ENCODE measurements around the gene MOB3A. TPM values are rescaled to one million over a fixed set of nuclear protein-coding genes. Genes with fewer than 3 reads are reported as not detected.

Gene MOB3A
- total and polyA plus RNA-seq, 10 of the 15 experiments (the other 5 are each of a cell fraction or from before 2014, with no cell fraction given) = 7.5 to 229 (median 79.4) TPM

DNA sequence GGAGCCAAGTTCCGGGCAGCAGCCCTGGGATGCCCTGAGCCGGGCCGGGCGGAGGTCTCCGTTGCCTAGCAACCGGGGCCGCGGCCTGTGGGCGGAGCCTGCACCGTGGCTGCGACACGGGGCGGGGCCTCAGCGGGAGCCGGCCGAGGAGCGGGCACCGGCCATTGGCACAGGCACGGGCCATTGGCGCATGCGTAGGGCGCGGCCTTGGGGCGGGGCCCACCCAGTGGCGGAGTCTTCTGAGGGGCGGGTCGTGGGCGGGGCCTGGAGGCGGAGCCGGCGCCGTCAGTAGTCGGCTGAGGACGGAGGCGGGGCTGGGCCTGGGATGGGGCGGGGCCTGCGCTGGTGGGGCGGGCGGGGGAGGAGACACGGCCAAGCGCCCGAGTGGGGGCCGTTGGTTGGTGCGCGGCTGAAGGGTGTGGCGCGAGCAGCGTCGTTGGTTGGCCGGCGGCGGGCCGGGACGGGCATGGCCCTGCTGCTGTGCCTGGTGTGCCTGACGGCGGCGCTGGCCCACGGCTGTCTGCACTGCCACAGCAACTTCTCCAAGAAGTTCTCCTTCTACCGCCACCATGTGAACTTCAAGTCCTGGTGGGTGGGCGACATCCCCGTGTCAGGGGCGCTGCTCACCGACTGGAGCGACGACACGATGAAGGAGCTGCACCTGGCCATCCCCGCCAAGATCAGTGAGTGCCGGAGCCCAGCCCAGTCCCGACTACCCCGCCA, 515 bp upstream of the MOB3A start, which contains the start of gene IZUMO4 (continued):
- TF ChIP-seq, protein P1, sequence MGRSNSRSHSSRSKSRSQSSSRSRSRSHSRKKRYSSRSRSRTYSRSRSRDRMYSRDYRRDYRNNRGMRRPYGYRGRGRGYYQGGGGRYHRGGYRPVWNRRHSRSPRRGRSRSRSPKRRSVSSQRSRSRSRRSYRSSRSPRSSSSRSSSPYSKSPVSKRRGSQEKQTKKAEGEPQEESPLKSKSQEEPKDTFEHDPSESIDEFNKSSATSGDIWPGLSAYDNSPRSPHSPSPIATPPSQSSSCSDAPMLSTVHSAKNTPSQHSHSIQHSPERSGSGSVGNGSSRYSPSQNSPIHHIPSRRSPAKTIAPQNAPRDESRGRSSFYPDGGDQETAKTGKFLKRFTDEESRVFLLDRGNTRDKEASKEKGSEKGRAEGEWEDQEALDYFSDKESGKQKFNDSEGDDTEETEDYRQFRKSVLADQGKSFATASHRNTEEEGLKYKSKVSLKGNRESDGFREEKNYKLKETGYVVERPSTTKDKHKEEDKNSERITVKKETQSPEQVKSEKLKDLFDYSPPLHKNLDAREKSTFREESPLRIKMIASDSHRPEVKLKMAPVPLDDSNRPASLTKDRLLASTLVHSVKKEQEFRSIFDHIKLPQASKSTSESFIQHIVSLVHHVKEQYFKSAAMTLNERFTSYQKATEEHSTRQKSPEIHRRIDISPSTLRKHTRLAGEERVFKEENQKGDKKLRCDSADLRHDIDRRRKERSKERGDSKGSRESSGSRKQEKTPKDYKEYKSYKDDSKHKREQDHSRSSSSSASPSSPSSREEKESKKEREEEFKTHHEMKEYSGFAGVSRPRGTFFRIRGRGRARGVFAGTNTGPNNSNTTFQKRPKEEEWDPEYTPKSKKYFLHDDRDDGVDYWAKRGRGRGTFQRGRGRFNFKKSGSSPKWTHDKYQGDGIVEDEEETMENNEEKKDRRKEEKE (IDR thresholded peaks at IDR 0.05) = no peak
- no peak for TF ChIP-seq HDAC6 (IDR thresholded peaks at IDR 0.05; ENCODE audit: unreplicated experiment)
- no peak for TF ChIP-seq SUPT20H (IDR thresholded peaks at IDR 0.05; ENCODE audit: borderline replicate concordance, control insufficient read depth, low read depth, low read length)
- no peak for TF ChIP-seq HDAC2 (IDR thresholded peaks at IDR 0.05)
- peak; percentile 53; the same call in 1 of the 2 replicates for TF ChIP-seq RB1 (IDR thresholded peaks at IDR 0.05; ENCODE audit: borderline replicate concordance)
- no peak for TF ChIP-seq STAT3 (IDR thresholded peaks at IDR 0.05; ENCODE audit: low read depth, low read length)
- TF ChIP-seq, protein P2, sequence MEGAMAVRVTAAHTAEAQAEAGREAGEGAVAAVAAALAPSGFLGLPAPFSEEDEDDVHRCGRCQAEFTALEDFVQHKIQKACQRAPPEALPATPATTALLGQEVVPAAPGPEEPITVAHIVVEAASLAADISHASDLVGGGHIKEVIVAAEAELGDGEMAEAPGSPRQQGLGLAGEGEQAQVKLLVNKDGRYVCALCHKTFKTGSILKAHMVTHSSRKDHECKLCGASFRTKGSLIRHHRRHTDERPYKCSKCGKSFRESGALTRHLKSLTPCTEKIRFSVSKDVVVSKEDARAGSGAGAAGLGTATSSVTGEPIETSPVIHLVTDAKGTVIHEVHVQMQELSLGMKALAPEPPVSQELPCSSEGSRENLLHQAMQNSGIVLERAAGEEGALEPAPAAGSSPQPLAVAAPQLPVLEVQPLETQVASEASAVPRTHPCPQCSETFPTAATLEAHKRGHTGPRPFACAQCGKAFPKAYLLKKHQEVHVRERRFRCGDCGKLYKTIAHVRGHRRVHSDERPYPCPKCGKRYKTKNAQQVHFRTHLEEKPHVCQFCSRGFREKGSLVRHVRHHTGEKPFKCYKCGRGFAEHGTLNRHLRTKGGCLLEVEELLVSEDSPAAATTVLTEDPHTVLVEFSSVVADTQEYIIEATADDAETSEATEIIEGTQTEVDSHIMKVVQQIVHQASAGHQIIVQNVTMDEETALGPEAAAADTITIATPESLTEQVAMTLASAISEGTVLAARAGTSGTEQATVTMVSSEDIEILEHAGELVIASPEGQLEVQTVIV (IDR thresholded peaks at IDR 0.05; ENCODE audit: borderline replicate concordance, partially characterized antibody) = no peak
- no peak for TF ChIP-seq TCF12 (IDR thresholded peaks at IDR 0.05; ENCODE audit: low read depth, low read length)
- no peak for TF ChIP-seq SREBF1 (IDR thresholded peaks at IDR 0.05; ENCODE audit: low read length)
- TF ChIP-seq POLR2AphosphoS5 (IDR thresholded peaks at IDR 0.05; ENCODE audit: low read length) = no peak
- TF ChIP-seq, protein P3, sequence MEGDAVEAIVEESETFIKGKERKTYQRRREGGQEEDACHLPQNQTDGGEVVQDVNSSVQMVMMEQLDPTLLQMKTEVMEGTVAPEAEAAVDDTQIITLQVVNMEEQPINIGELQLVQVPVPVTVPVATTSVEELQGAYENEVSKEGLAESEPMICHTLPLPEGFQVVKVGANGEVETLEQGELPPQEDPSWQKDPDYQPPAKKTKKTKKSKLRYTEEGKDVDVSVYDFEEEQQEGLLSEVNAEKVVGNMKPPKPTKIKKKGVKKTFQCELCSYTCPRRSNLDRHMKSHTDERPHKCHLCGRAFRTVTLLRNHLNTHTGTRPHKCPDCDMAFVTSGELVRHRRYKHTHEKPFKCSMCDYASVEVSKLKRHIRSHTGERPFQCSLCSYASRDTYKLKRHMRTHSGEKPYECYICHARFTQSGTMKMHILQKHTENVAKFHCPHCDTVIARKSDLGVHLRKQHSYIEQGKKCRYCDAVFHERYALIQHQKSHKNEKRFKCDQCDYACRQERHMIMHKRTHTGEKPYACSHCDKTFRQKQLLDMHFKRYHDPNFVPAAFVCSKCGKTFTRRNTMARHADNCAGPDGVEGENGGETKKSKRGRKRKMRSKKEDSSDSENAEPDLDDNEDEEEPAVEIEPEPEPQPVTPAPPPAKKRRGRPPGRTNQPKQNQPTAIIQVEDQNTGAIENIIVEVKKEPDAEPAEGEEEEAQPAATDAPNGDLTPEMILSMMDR (IDR thresholded peaks at IDR 0.05 in 2 of 3, conservative IDR thresholded peaks at IDR 0.05 in 1 of 3; ENCODE audit: control insufficient read depth in 2 of 3, extremely low read depth in 1 of 3, insufficient read depth in 1 of 3, low read depth in 3 of 3, low read length in 3 of 3) = peak; percentile 41 to 73 (median 54)
- TF ChIP-seq, protein P4, sequence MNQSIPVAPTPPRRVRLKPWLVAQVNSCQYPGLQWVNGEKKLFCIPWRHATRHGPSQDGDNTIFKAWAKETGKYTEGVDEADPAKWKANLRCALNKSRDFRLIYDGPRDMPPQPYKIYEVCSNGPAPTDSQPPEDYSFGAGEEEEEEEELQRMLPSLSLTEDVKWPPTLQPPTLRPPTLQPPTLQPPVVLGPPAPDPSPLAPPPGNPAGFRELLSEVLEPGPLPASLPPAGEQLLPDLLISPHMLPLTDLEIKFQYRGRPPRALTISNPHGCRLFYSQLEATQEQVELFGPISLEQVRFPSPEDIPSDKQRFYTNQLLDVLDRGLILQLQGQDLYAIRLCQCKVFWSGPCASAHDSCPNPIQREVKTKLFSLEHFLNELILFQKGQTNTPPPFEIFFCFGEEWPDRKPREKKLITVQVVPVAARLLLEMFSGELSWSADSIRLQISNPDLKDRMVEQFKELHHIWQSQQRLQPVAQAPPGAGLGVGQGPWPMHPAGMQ (IDR thresholded peaks at IDR 0.05; ENCODE audit: borderline replicate concordance) = no peak
- TF ChIP-seq RUNX3 (IDR thresholded peaks at IDR 0.05; ENCODE audit: low read length) = no peak
- TF ChIP-seq, protein P5, sequence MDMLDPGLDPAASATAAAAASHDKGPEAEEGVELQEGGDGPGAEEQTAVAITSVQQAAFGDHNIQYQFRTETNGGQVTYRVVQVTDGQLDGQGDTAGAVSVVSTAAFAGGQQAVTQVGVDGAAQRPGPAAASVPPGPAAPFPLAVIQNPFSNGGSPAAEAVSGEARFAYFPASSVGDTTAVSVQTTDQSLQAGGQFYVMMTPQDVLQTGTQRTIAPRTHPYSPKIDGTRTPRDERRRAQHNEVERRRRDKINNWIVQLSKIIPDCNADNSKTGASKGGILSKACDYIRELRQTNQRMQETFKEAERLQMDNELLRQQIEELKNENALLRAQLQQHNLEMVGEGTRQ (IDR thresholded peaks at IDR 0.05; ENCODE audit: borderline replicate concordance, low read depth, low read length) = no peak
- no peak for TF ChIP-seq TCF3 (IDR thresholded peaks at IDR 0.05; ENCODE audit: borderline replicate concordance, insufficient read depth, low read depth, low read length)
- TF ChIP-seq, protein P6, sequence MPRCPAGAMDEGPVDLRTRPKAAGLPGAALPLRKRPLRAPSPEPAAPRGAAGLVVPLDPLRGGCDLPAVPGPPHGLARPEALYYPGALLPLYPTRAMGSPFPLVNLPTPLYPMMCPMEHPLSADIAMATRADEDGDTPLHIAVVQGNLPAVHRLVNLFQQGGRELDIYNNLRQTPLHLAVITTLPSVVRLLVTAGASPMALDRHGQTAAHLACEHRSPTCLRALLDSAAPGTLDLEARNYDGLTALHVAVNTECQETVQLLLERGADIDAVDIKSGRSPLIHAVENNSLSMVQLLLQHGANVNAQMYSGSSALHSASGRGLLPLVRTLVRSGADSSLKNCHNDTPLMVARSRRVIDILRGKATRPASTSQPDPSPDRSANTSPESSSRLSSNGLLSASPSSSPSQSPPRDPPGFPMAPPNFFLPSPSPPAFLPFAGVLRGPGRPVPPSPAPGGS (IDR thresholded peaks at IDR 0.05; ENCODE audit: borderline replicate concordance, insufficient read depth, low read depth, low read length, poor library complexity, severe bottlenecking) = no peak
- TF ChIP-seq GABPA (IDR thresholded peaks at IDR 0.05; ENCODE audit: low read depth) = no peak

Measured in GM12878 (cell line).